ENCODE measurements around the gene NSUN3.
A peak's percentile ranks its signal among the peaks of the same experiment; 100 is the strongest.
"Not testable (repeated sequence)": the region's sequence is repeated elsewhere in the genome, so short reads cannot be mapped to it uniquely, and the experiment has no call there.

The NSUN3 gene

GRCh38 chr3:94062513-94063404 is at the start of gene NSUN3, which contains the start of gene DHFR2:
Gene NSUN3, plus strand, starts transcription at chr3:94063061. Its CDS starts 66 bp downstream, at chr3:94063127.
Gene DHFR2, minus strand, starts transcription at chr3:94062916. Its CDS starts 1,405 bp downstream, at chr3:94061511.
- peak; percentile 92 for DNase-seq (ENCODE audit: low spot score)

DNA sequence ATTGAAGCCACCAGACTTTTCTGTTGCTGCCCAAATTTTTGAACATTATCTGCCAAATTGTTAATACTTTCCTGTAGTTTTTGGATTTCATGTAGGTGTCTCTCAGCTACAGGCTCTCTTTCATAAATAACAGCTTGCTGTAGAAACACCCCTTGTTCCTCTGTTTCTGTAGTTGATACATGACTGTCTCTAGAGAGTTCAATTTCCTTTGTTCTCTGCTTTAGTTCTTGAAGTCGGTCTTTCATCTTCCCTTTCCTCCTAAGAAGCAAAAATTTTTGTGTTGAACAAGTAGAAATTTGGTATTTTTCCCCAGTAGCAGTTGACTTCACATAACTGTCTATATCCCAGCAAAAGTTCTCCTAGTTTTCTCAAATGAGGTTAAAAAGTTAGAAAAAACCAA is 47.8 kb upstream of the NSUN3 start:
- DNase-seq (ENCODE audit: low spot score), result no peak

DNA sequence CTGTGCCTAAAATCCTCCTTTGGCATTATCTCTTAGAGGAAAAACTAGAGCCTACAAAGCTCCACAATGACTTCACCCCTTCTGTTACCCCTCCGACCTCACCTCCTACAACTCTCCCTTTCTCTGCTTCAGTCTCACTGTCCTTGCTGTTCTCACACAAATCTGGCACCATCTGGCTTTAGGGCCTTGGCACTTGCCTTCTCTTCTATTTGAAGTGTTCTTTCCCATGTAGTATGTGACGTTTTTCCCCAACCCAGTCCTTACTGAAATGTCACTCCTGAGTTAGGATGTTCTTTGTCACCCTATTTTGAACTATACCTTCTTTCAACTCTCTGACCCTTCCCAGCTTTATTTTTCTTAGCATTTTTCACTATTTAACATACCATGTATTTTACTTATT is 43.2 kb upstream of the NSUN3 start:
- DNase-seq (ENCODE audit: low spot score), result no peak

DNA sequence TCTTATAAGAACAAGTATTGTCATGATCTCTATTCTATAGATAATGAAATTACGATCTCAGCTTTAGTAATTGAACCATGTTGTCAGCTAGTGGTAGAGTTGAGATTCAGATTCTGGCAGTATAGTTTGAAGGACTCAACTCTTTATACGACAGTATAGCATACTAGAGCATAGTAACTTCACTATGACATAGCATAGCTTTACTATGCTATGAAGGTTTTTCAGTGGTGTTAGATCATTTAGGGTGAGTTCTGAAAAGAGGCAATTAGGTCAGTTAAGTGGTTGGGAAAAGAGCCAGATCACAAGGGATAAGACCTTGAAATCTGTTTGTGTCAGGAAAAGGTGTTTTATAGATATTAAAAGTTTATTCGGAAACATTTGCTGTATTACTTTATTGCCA is 42.6 kb upstream of the NSUN3 start:
- no peak for DNase-seq (ENCODE audit: low spot score)

GRCh38 chr3:94024385-94024784 is 38.5 kb upstream of the NSUN3 start:
- DNase-seq (ENCODE audit: low spot score), result no peak

- DNase-seq (ENCODE audit: low spot score), result no peak
Observed at GRCh38 chr3:94026623-94027022, 36.2 kb upstream of the NSUN3 start.

GRCh38 chr3:94028093-94028837 is 34.6 kb upstream of the NSUN3 start, which contains the start of gene STX19:
Gene STX19, minus strand, starts transcription at chr3:94028597. Its CDS starts 13,328 bp downstream, at chr3:94015269.
- DNase-seq (ENCODE audit: low spot score), result no peak

GRCh38 chr3:94036909-94037507 is 25.9 kb upstream of the NSUN3 start:
- peak; percentile 68 for DNase-seq (ENCODE audit: low spot score)

GRCh38 chr3:94043285-94043684 is 19.6 kb upstream of the NSUN3 start:
- no peak for DNase-seq (ENCODE audit: low spot score)

DNA sequence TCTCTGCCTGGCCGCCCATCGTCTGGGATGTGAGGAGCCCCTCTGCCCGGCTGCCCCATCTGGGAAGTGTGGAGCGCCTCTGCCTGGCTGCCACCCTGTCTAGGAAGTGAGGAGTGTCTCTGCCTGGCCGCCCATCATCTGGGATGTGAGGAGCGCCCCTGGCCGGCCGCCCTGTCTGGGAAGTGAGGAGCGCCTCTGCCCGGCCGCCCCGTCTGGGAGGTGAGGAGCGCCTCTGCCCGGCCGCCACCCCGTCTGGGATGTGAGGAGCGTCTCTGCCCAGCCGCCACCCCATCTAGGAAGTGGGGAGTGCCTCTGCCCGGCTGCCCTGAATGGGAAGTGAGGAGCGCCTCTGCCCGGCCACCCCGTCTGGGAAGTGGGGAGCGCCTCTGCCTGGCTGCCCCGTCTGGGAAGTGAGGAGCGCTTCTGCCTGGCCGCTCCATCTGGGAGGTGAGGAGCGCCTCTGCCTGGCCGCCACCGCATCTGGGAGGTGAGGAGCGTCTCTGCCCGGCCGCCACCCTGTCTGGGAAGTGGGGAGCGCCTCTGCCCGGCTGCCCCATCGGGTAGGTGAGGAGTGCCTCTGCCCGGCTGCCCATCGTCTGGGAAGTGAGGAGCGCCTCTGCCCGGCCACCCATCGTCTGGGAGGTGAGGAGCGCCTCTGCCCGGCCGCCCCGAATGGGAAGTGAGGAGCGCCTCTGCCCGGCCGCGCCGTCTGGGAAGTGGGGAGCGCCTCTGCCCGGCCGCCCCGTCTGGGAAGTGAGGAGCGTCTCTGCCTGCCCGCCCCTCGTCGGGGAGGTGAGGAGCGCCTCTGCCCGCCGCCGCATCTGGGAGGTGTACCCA is 18.5 kb upstream of the NSUN3 start:
- DNase-seq (ENCODE audit: low spot score), result not testable (repeated sequence)

GRCh38 chr3:94046533-94046932 is 16.3 kb upstream of the NSUN3 start:
- no peak for DNase-seq (ENCODE audit: low spot score)

DNA sequence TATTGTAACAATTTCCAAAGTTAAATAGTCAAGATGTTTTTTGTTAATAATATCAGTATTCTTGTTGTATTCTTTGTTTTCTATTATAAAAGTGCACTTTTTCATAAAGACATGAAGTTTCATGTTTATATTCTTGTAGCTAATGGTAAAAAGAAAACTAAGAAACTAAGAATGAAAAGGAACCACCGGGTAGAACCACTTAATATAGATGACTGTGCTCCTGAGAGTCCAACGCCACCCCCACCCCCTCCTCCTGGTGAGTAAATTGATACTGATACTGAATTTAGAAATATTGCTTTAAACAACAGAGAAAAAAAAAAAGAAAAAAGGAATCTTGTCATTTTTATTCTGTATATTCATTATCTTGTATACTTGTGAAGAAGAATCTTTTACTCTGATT is 13.6 kb upstream of the NSUN3 start:
- DNase-seq (ENCODE audit: low spot score), result no peak

DNA sequence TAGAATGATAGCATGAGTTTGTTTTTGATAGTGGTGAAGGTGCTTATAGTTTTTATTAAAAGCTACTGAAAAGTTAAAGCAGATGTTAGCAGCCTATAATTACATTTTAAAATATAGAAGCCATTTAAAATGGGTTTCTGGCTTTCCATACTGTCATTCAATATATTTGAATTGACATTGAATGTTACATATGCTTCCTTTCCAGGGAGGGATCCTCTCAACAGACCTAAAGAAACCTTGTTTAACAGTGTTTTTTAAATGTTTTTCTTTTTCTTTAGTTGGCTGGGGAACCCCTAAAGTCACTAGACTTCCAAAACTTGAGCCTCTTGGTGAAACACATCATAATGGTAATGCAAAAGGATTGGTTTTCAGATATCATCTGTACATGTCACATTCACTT is 12.3 kb upstream of the NSUN3 start:
- DNase-seq (ENCODE audit: low spot score), result no peak

DNA sequence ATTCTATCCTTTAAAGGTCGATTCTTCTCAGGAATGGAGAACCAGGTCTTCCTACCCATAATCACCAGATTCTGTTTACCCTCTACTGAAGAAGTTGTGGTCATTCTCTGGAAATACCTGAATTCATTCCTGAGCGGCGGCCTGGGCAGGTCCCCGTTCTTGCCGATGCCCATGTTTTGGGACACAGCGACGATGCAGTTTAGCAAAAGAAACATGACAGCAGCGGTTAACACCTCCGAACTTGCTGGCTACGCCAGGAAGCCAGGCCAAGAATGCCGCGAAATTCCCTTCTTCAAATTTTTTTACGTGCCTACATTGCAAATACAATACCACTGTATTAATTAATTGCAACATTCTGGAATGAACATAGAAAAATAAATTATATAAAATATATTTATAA is 1.6 kb upstream of the NSUN3 start:
- no peak for DNase-seq (ENCODE audit: low spot score)

- DNase-seq (ENCODE audit: low spot score), result peak; percentile 55
Observed at GRCh38 chr3:94063496-94064119, 747 bp downstream of the NSUN3 start.

GRCh38 chr3:94064243-94064860 is 1.5 kb downstream of the NSUN3 start:
- peak; percentile 80 for DNase-seq (ENCODE audit: low spot score)

DNA sequence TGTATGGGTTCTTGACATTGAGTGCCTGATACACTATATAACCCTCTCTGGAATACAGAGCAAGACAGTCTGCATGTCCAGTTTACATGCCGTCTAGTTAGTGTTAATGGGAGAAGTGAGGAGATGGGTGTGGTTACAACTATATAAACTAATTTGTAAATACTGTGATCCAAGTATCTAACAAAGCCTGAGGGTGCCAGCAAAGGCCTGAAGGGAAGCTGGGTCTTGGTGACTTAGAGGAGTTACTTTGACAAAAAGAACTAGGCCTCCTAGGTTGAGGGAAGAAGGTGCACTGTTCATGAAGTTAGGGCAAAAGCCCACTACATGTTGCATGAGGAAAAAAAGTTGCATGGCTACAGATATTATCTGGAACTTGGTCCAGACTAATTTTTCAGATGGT is 2.3 kb downstream of the NSUN3 start:
- DNase-seq (ENCODE audit: low spot score), result peak; percentile 27

GRCh38 chr3:94065819-94066480 is 3.1 kb downstream of the NSUN3 start:
- DNase-seq (ENCODE audit: low spot score), result no peak

DNA sequence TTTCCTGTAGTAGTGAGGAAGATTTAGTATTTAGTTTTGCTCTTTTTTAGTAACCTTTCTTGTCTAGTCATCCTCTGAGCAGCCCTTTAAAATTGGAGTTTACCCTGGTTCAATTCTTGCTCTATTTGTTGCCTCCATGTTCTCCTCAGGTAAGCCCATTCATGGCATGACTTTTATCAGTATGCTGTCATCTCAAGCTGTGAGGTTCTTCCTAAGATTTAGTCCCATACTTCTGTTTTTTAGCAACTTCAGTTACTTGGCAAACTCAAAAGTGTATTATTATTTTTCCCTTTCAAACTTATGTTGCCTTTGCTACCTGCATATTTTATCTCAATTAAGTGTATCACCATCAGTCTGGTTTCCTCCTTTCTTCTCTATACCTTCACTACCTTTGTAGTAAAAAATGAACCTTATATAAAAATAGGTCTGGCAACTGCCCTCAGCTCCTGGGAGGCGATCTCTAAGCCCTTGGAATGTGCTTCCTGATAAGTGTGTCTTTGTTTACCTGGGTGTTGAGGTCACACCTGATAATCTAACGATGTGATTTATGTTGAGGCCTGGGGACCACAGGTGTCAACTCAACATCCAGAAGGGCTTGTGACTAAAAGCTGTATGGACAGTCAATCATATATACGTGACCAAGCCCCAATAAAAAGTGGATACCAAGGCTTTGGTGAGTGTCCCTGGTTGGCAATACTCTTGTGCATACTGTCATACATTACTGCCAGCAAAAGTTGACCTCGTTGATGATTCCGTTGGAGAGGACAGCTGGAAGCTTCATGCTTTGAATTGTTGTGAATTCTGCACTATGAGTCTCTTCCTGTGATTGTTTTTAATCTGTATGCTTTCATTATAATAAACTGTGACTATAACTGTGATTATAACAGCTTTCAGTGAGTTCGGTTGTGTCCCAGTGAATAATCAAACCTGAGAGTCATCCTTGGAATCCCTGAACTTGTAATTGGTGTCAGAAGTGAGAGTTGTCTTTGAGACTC is 3.9 kb downstream of the NSUN3 start:
- DNase-seq (ENCODE audit: low spot score), result no peak

Data from hematopoietic multipotent progenitor cell treated with erythropoietin and hydrocortisone succinate and interleukin-3 and kit ligand, for 15 days (in vitro differentiated cells).